CD4-positive, alpha-beta T cell treated with Interleukin-2 at 100 ng/mL for 4 hours (primary cell): ENCODE data around the gene AOAH.
A peak's percentile ranks its signal among the peaks of the same experiment; 100 is the strongest.

Source experiments
- DNase-seq: peaks from one replicate; pipeline ENCODE4 v3.0.0-alpha.2; 2020; ENCODE audit warnings: low spot score

Gene AOAH, protein sequence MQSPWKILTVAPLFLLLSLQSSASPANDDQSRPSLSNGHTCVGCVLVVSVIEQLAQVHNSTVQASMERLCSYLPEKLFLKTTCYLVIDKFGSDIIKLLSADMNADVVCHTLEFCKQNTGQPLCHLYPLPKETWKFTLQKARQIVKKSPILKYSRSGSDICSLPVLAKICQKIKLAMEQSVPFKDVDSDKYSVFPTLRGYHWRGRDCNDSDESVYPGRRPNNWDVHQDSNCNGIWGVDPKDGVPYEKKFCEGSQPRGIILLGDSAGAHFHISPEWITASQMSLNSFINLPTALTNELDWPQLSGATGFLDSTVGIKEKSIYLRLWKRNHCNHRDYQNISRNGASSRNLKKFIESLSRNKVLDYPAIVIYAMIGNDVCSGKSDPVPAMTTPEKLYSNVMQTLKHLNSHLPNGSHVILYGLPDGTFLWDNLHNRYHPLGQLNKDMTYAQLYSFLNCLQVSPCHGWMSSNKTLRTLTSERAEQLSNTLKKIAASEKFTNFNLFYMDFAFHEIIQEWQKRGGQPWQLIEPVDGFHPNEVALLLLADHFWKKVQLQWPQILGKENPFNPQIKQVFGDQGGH

DNA sequence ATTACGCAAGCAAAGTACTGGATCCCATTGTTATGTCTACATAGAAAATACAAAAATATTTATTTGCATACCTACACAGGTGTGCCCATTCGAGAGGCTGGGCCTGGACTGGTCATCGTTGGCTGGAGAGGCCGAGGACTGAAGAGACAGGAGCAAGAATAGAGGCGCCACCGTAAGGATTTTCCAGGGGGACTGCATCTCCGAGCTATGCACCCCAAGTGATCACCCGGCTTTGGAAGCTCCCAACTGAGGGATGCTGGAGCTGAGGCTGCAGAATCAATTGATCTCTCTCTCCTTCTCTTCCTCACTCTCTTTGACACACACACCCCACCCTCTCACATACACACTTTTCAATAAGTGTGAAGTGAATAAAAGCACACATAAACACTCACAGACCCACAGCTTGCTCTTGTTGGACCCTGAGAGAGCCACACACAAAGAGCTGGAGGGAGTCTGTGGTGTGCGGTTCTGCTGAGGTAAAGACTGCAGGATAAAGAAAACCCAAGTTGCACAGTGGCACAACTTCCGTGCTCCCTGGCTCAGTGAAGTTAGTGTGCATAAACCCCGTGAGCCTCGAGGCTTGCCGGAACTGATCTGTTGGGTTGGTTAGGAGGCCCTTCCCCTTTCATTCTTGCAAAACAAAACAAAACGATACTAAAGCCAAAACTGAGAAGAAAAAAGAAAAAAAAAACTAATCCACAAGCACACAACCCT, at the start of gene AOAH:
TSS of gene AOAH (minus strand) at position 544 of the 714 bp plus-strand sequence. CDS start at position 198, 346 bp downstream.
- peak; percentile 80 for DNase-seq

DNA sequence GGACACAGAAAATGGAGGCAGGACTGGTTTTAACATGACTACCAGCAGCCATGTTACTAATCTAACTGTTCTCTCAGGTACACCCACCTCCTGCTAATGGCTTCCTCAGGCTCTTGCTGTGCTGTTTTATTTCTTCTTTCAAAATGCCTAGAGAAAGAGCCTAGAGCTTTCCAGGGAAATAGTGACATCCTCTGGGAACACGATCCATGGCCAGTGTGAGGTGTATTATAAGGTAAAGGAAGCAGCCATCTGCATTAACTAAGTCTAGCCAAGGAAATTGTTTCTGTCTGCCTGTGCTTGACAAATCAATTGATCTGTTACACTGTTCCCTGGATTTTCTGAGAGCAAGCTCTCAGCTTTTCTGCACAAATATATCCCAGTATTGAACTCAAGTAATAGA, 42.2 kb upstream of the AOAH start:
- DNase-seq: no peak

DNA sequence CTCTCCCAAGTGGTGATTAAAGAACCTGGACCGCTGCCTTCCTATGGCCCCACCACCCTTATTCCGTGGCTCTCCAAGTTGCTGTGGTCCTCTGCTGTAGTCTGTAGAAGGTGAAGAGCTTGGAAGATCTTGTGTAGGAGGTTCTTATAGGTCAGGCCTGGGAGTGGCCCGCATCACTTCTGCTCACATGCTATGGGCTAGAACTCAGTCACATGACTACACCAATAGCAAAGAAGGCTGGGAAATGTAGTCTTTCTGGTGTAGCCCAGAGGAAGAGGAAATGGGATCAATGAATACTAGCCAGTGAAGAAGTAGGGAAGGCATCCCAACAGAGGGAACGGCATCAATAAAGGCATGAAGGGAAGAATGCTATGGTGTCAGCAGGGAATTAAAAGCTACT, 41.3 kb upstream of the AOAH start:
- DNase-seq: no peak

DNA sequence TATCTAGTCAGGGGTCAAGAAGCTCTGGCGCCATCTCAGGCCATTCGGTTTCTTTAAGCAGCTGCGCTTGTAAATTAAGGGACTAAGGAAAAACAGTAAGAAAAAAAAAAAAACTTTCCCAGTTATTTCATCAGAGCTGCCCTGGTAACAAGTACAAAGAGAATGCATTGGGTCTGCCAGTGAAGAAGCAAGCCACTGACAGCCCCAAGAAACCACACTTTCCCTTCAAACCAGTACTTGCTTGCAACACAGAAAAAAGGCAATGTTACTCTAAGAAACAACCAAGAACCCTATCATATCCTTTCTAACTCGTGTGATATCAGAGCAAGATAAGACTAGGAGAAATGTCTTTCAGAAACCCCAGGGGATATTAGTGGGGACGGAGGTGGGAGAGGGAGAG, 40.6 kb upstream of the AOAH start:
- no peak for DNase-seq

- no peak for DNase-seq
Measured at GRCh38 chr7:36763132-36763816, 39.0 kb upstream of the AOAH start.

DNA sequence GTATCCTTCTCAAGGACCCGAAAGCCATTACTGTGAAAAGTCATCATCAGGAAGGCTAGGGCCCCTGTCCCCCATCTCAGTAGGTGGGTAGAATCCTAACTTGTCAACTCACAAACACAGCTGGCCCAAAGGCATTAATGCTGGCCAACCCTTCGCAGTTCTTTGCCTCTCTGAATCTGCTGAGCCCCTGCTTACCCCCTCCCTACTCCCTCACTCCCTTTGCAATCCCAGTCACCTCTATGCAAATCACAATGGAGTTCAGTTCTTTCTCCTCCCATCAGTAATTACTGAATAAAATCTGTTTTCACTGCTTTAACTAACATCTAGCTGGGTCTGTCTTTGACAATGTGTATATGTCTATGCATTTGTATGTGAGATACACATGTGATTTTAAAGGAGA, 38.1 kb upstream of the AOAH start:
- no peak for DNase-seq

GRCh38 chr7:36761835-36762234, 37.5 kb upstream of the AOAH start:
- DNase-seq: no peak

GRCh38 chr7:36760856-36761762, 36.8 kb upstream of the AOAH start:
- no peak for DNase-seq

DNA sequence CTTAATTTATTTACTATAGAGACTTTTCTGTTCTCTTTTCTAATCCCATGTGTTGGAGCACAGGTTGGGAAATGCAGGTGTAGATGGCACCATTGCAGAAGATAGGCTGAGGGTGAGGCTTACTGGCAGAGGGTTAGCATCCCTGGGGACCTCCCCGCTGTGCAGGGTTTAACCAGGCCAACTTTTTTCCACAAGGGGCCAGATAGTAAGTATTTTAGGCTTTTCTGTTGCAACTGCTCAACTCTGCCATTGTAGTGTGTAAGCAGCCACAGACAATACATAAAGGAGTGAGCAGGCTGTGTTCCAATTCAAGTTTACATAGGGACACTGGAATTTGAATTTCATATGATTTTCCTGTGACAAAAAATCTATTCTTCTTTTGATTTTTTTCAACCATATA, 34.6 kb upstream of the AOAH start:
- no peak for DNase-seq

GRCh38 chr7:36755484-36755883, 31.2 kb upstream of the AOAH start:
- no peak for DNase-seq

DNA sequence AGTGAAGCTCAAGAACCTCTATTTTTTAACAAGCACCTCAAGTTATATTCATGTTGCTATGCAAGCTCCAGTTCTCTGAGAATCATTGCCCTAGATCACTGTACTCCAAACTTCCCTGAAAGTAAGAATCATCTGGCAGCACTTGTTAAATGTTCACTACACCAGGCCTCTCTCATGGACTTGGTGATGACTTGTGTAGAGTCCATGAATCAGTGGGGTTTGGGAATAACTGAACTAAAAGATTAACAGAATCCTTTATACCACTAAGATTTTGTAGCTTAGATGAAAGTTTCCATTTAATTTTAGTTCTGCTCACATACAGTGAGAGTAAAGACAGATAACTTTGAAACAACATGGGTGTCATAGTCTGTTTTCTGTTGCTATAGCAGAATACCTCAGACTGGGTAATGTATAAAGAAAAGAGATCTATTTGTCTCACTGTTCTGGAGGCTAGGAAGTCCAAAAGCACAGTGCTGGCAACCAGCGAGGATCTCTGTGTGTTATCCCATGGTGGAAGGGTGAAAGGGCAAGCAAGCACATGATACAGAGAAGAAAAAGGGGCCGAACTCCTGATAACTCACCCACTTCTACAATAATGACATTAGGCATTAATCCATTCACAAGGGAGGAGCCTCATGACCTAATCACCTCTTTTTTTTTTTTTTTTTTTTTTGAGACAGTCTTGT, 27.9 kb upstream of the AOAH start:
- DNase-seq: no peak

GRCh38 chr7:36750451-36750850, 26.2 kb upstream of the AOAH start:
- no peak for DNase-seq

- DNase-seq: no peak
Measured at GRCh38 chr7:36749282-36749960, 25.1 kb upstream of the AOAH start.

- no peak for DNase-seq
Measured at GRCh38 chr7:36748017-36748487, 23.8 kb upstream of the AOAH start.

GRCh38 chr7:36747280-36748016, 23.2 kb upstream of the AOAH start:
- DNase-seq: no peak

GRCh38 chr7:36746347-36746746, 22.1 kb upstream of the AOAH start:
- DNase-seq: no peak

DNA sequence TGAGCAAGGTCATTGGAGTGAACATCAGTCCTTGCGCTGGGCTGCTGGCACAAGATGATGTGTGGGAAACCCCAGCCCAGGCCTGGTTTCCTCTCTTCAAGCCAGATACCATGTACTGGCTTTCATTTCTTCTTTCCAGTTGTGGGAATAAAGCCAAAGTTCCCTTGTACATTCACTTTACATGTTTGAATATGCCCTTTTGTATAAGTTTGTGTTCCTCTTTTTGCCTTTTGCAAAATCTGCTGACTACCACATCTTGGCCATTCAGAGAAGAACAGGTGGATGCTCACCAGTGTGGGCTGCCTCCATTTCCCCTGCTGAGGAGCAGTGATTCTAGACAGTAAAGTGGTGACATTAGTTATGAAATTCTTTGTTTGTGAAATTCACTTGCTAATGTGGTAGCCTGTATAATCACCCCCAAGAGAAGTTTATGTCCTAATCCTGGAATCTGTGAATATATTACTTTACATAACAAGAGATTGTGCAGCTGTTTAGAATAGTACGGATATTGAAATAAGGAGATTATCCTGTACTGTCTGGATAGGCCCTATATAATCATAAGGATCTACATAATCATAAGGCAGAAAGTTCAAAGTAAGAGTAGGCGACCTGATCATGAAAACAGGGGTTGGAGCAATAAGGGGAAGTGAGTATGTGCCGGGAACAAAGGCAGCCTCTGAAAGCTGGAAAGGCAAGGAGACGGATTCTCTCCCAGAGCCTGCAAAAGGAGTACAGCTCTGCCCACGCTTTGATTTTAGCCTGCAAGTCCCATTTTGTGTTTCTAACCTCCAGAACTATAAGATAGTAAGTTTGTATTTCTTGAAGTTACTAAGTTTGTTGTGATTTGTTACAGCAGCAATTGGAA, 18.8 kb upstream of the AOAH start:
- no peak for DNase-seq

GRCh38 chr7:36741866-36742265, 17.6 kb upstream of the AOAH start:
- no peak for DNase-seq
